MM.1S (cell line): Measurements from ENCODE around the gene PTPRH.

ENCODE experiments used
- CTCF ChIP-seq: fragments of 300-600 bp; sonication (generic); IDR thresholded peaks from 2 replicates; pipeline ENCODE4 v1.5.1; 2016; ENCODE audit warnings: antibody characterized with exemption, low read length, mixed read lengths
- EZH2 ChIP-seq: fragments of 300-600 bp; sonication (generic); optimal IDR thresholded peaks from 2 replicates; pipeline ENCODE3; 2017; ENCODE audit warnings: low read depth, mild to moderate bottlenecking, antibody characterized with exemption, low read length, mixed read lengths

GRCh38 chr19:55198651-55199050, 10.7 kb downstream of the PTPRH start:
- TF ChIP-seq CTCF: no peak
- TF ChIP-seq EZH2: no peak
